BE2C (cell line): ENCODE measurements around the gene KRT39.

Experiments used
- DNase-seq: peaks from one replicate; pipeline ENCODE4 v3.0.0-alpha.2; 2020
- H3K27me3 ChIP-seq: fragments of 250-450 bp; sonication (Bioruptor Pico); 2 replicates; pipeline ENCODE4 v1.5.1; 2020; ENCODE audit warnings: mild to moderate bottlenecking
- H3K36me3 ChIP-seq: fragments of 250-450 bp; sonication (Bioruptor Pico); 2 replicates; pipeline ENCODE4 v1.5.1; 2020; ENCODE audit warnings: mild to moderate bottlenecking
- H3K4me1 ChIP-seq: fragments of 250-450 bp; sonication (Bioruptor Pico); 2 replicates; pipeline ENCODE4 v1.5.1; 2020
- H3K4me3 ChIP-seq: 2 replicates; pipeline ENCODE4 v1.5.1; 2011; ENCODE audit warnings: low read depth, low read length
- H3K9me3 ChIP-seq: fragments of 250-450 bp; sonication (Bioruptor Pico); 2 replicates; pipeline ENCODE4 v1.5.1; 2020
- TF ChIP-seq, protein P1 (sequence below): IDR thresholded peaks from 2 replicates; pipeline ENCODE4 v1.5.1; 2012; ENCODE audit warnings: mild to moderate bottlenecking, low read depth, low read length

Gene KRT39

DNA sequence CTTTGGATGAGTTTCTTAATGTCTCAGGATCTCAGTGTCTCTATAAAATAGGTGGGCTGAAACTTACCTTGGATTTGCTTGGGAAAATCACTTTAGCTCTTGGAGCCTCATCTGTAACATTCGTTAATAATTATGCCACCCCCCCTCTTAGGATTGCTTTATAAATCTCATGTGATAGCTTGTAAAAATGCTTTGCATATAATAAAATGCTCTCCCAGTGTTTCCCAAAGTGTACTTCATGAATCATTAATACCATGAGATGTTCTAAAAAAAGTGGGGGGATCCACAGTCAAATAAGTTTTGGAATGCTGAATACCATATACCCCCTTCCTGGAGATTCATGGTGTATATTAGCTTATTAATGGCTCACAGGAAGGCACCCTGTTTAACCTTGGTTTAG, 5.2 kb downstream of the KRT39 start:
- H3K27me3 ChIP-seq = peaks cover 39% of the 10 kb centered on the region
- H3K4me3 ChIP-seq = no peak overlapping the region
- no peak for DNase-seq
- TF ChIP-seq, protein P1, sequence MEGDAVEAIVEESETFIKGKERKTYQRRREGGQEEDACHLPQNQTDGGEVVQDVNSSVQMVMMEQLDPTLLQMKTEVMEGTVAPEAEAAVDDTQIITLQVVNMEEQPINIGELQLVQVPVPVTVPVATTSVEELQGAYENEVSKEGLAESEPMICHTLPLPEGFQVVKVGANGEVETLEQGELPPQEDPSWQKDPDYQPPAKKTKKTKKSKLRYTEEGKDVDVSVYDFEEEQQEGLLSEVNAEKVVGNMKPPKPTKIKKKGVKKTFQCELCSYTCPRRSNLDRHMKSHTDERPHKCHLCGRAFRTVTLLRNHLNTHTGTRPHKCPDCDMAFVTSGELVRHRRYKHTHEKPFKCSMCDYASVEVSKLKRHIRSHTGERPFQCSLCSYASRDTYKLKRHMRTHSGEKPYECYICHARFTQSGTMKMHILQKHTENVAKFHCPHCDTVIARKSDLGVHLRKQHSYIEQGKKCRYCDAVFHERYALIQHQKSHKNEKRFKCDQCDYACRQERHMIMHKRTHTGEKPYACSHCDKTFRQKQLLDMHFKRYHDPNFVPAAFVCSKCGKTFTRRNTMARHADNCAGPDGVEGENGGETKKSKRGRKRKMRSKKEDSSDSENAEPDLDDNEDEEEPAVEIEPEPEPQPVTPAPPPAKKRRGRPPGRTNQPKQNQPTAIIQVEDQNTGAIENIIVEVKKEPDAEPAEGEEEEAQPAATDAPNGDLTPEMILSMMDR = no peak
- H3K9me3 ChIP-seq = no peaks in the 10 kb centered on the region; the same call in 1 of the 2 replicates
- no peaks in the 10 kb centered on the region for H3K4me1 ChIP-seq
- H3K36me3 ChIP-seq = no peaks in the 10 kb centered on the region

DNA sequence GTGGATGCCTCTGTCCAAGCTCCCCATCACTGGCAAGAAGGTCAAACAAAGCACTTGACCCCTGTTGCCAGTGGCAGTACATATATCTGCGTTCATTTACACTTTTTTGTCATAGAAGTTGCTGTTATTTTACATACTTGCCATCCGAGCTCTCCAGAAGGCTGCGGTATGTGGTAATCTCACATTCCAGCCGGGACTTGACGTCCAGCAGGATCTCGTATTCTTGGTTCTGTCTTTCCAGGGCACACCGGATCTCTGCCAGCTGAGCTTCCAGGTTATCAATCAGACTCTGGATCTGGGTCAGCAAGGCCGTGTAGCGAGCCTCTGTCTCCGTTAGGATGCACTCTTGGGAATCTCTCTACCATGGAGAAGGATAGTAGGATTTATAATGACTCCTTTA, 6.6 kb downstream of the KRT39 start:
- peaks cover 47% of the 10 kb centered on the region for H3K27me3 ChIP-seq
- no peaks in the 10 kb centered on the region for H3K36me3 ChIP-seq
- TF ChIP-seq, protein P1 = no peak
- DNase-seq = no peak
- H3K4me1 ChIP-seq = no peaks in the 10 kb centered on the region
- H3K4me3 ChIP-seq = no peak overlapping the region
- no peaks in the 10 kb centered on the region; the same call in 1 of the 2 replicates for H3K9me3 ChIP-seq

DNA sequence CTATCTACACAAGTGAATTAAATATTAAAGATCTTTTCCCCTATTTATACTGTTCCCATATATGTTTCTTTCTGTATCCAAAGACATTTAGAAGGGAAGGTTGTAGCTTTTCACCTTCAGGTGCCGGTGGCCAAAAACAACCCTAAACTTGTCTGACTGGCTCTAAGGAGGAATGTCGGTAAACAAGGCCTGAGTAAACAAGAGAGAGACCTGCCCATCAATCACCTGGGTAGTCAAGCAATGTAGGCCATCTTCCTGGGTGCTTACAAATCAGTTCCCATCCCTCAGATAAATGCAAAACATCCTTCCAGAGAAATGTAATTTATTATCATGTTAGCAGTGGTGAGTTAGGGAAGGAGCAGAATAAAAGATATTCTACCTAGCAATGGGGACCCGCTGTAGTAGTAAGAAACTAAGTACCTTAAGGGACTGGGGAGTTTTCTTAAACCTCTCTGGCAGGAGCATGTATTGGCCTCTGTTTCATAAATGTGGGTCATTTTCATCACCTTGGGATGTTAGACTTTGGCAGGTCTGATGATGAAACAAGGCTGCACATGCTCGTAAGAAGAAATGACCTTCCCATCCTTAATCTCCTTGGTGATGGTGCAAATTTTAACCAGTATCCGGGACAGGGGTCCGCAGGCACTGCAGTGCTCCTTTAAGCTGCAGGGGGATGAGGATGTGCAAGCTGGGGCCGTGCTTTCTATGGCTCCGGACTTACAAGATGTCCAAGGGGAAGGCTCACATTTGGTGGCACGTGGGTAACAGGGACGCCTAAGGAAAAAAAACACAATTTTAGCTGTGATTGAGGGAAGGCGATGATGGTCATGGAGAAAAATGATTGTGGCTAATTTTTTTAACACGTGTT, 8.4 kb downstream of the KRT39 start:
- TF ChIP-seq, protein P1 = no peak
- Histone ChIP-seq H3K4me3 (no peak overlapping the region), H3K27me3 (peaks cover 45% of the 10 kb centered on the region), H3K4me1 (no peaks in the 10 kb centered on the region; the same call in 1 of the 2 replicates), H3K9me3 (no peaks in the 10 kb centered on the region), H3K36me3 (no peaks in the 10 kb centered on the region)
- no peak for DNase-seq

DNA sequence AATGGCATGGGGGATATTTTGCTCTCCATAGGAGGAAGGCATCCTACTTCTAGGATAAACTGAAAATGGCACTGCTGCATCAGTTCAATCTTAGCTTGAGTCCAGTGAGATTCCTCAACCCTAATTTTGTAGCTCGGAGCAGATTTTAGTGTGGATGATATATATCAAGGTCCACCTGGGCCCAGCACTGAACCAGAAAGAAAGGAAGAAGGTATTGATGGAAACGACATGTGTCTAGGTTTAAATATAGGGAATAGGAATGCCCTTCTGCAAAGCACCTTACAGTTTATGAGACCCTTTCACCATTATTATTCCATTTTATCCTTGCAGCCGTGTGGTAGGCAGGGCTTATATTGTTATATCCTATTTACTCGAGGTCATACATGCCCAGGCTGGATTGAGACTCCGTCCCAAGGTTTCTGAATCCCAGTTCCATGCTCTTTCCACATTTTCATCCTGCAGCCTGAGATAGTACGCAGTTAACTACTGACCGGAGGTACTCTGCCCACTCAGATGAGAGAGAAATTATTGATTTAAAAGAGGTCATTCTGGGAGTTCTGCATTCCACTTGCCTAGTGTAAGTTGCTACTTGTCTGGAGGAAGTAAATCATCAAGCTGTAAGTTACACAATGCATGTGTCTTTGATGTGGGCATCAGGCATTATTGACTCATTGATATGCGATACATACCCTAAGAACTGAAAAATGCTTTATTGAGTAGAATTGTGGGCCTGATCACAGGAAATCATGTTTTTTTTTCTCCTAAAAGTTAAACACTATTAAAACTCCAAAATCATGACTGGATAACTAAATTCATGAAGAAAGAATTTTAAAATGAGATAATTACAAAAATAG, 10.1 kb downstream of the KRT39 start:
- Histone ChIP-seq H3K9me3 (no peaks in the 10 kb centered on the region), H3K36me3 (no peaks in the 10 kb centered on the region), H3K4me1 (no peaks in the 10 kb centered on the region; the same call in 1 of the 2 replicates), H3K4me3 (no peak overlapping the region), H3K27me3 (peaks cover 37% of the 10 kb centered on the region)
- no peak for DNase-seq
- TF ChIP-seq, protein P1 = no peak

GRCh38 chr17:40953881-40954280, 12.9 kb downstream of the KRT39 start:
- H3K27me3 ChIP-seq = peaks cover 39% of the 10 kb centered on the region
- TF ChIP-seq, protein P1 = no peak
- no peak for DNase-seq
- H3K36me3 ChIP-seq = no peaks in the 10 kb centered on the region
- no peaks in the 10 kb centered on the region for H3K9me3 ChIP-seq
- no peak overlapping the region for H3K4me3 ChIP-seq
- no peaks in the 10 kb centered on the region; the same call in 1 of the 2 replicates for H3K4me1 ChIP-seq
